HEK293 (cell line): ENCODE measurements around the gene ATOH8.
A peak's percentile ranks its signal among the peaks of the same experiment; 100 is the strongest.

Experiments used
- CTCF ChIP-seq: fragments of 450-650 bp; formaldehyde crosslinking; IDR thresholded peaks from 2 replicates; pipeline ENCODE4 v1.5.1; 2016; ENCODE audit warnings: missing biosample characterization, missing genetic modification characterization
- REST ChIP-seq: fragments of 450-650 bp; formaldehyde crosslinking; IDR thresholded peaks from 2 replicates; pipeline ENCODE4 v1.5.1; 2016; ENCODE audit warnings: missing biosample characterization, missing genetic modification characterization
- ZNF510 ChIP-seq: fragments of 450-650 bp; formaldehyde crosslinking; IDR thresholded peaks from 2 replicates; pipeline ENCODE4 v1.5.1; 2018; ENCODE audit warnings: mild to moderate bottlenecking, missing genetic modification characterization, missing biosample characterization; ENCODE audit not compliant: insufficient replicate concordance

GRCh38 chr2:85769236-85769982 lies 15.6 kb downstream of the ATOH8 start:
- TF ChIP-seq REST (tag by site-specific recombination), result no peak
- no peak for TF ChIP-seq ZNF510
- peak; percentile 71 for TF ChIP-seq CTCF
